ENCODE data around the gene TNS3.

DNA sequence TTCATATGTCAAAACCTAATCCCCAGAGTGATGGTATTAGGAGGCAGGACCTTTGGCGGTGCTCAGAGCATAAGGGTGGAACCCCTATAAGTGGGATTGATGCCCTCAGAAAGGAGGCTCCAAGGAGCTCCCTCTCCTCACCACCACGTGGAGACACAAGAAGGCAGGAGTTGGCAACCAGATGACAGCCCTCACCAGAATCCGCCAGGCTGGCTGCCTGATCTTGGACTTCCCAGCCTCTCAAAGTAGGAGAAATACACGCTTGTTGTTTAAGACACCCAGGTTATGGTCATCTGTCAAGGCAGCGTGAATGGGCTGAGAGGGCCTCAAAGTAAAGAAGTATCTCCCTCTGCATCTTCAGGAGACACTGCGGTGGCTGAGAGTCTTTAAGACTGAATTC lies 187.7 kb downstream of the TNS3 start:
- TF ChIP-seq FOSL2 (IDR thresholded peaks at IDR 0.05; ENCODE audit: borderline replicate concordance, low read depth), result no peak
- TF ChIP-seq SMC3 (IDR thresholded peaks at IDR 0.05; ENCODE audit: low read depth, low read length), result no peak
- TF ChIP-seq, protein P1, sequence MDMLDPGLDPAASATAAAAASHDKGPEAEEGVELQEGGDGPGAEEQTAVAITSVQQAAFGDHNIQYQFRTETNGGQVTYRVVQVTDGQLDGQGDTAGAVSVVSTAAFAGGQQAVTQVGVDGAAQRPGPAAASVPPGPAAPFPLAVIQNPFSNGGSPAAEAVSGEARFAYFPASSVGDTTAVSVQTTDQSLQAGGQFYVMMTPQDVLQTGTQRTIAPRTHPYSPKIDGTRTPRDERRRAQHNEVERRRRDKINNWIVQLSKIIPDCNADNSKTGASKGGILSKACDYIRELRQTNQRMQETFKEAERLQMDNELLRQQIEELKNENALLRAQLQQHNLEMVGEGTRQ (IDR thresholded peaks at IDR 0.05; ENCODE audit: borderline replicate concordance, low read depth, low read length), result no peak
- no peak for TF ChIP-seq RFX5 (IDR thresholded peaks at IDR 0.05; ENCODE audit: low read length)

All from SK-N-SH (cell line).